WTC11 (cell line): ENCODE results near the gene USH1G. TPM values are rescaled to one million over a fixed set of nuclear protein-coding genes. Genes with fewer than 3 reads are reported as not detected.

Source experiments
- ATAC-seq: fragments of 200-7000 bp; cut with Tn5 transposase; 2 replicates; pipeline ENCODE4 v1.10.0; 2021; ENCODE audit warnings: mild to moderate bottlenecking, moderate library complexity
- CTCF ChIA-PET: fragments of 300-600 bp; sonication (Branson Sonifier 250); formaldehyde crosslinking; loops from one replicate; lab custom pipeline; 2021; ENCODE audit warnings: antibody characterized with exemption; lab: Charles Lee
- POLR2A ChIA-PET: fragments of 350-600 bp; sonication (Branson Sonifier 250); formaldehyde crosslinking; loops from one replicate; lab custom pipeline; 2021; ENCODE audit warnings: antibody characterized with exemption; lab: Charles Lee
- DNase-seq: peaks from one replicate; pipeline ENCODE4 v3.0.0; 2021; ENCODE audit warnings: low spot score
- H3K27ac Mint-ChIP-seq: 2 replicates; pipeline ENCODE4 v1.8.0; 2021; ENCODE audit warnings: mixed read lengths
- H3K27me3 Mint-ChIP-seq: 2 replicates; pipeline ENCODE4 v1.8.0; 2021; ENCODE audit warnings: low read depth, mild to moderate bottlenecking, moderate library complexity, mixed read lengths
- H3K36me3 Mint-ChIP-seq: 2 replicates; pipeline ENCODE4 v1.8.0; 2021; ENCODE audit warnings: mixed read lengths
- H3K4me1 Mint-ChIP-seq: 2 replicates; pipeline ENCODE4 v1.8.0; 2022; ENCODE audit warnings: mixed read lengths
- H3K4me3 Mint-ChIP-seq: 2 replicates; pipeline ENCODE4 v1.8.0; 2021; ENCODE audit warnings: mild to moderate bottlenecking, moderate library complexity, mixed read lengths
- H3K9me3 Mint-ChIP-seq: 2 replicates; pipeline ENCODE4 v1.8.0; 2021; ENCODE audit warnings: mixed read lengths
- CBFB ChIP-seq: sonication (generic); formaldehyde crosslinking; IDR thresholded peaks from 2 replicates; pipeline ENCODE4 v1.8.1; 2022; ENCODE audit warnings: mild to moderate bottlenecking, low read depth, missing genetic modification reagents
- ETV6 ChIP-seq: sonication (generic); formaldehyde crosslinking; IDR thresholded peaks from 2 replicates; pipeline ENCODE4 v1.8.1; 2022; ENCODE audit warnings: mild to moderate bottlenecking, missing genetic modification reagents
- JUN ChIP-seq: sonication (generic); formaldehyde crosslinking; IDR thresholded peaks from 2 replicates; pipeline ENCODE4 v1.8.0; 2023; ENCODE audit warnings: mild to moderate bottlenecking, missing genetic modification reagents
- MYBL2 ChIP-seq: sonication (generic); formaldehyde crosslinking; IDR thresholded peaks from 2 replicates; pipeline ENCODE4 v1.8.1; 2023; ENCODE audit warnings: mild to moderate bottlenecking, moderate library complexity, missing genetic modification reagents
- NR3C1 ChIP-seq: sonication (generic); formaldehyde crosslinking; conservative IDR thresholded peaks from 2 replicates; pipeline ENCODE4 v1.8.1; 2023; ENCODE audit warnings: low read depth, mild to moderate bottlenecking, missing genetic modification reagents
- TCF7 ChIP-seq: sonication (generic); formaldehyde crosslinking; IDR thresholded peaks from 2 replicates; pipeline ENCODE4 v1.8.0; 2022; ENCODE audit warnings: mild to moderate bottlenecking, low read depth, missing genetic modification reagents, moderate library complexity
- ZBTB21 ChIP-seq: sonication (generic); formaldehyde crosslinking; IDR thresholded peaks from 2 replicates; pipeline ENCODE4 v1.8.1; 2023; ENCODE audit warnings: mild to moderate bottlenecking, missing genetic modification reagents, borderline replicate concordance
- ZNF232 ChIP-seq: sonication (generic); formaldehyde crosslinking; IDR thresholded peaks from 2 replicates; pipeline ENCODE4 v1.8.0; 2022; ENCODE audit warnings: mild to moderate bottlenecking, missing genetic modification reagents
- ZNF263 ChIP-seq: sonication (generic); formaldehyde crosslinking; IDR thresholded peaks from 2 replicates; pipeline ENCODE4 v1.8.1; 2022; ENCODE audit warnings: low read depth, mild to moderate bottlenecking, moderate library complexity, missing genetic modification reagents
- ZNF423 ChIP-seq: fragments of 250-450 bp; sonication (Bioruptor Pico); IDR thresholded peaks from 2 replicates; pipeline ENCODE4 v2.1.2; 2022; ENCODE audit warnings: mild to moderate bottlenecking, moderate library complexity
- total RNA-seq: library from RNA; stranded (reverse); gene quantifications from 3 replicates; pipeline ENCODE4 v1.2.3, GENCODE V29; 2021
- TF ChIP-seq, protein P1 (sequence below): sonication (generic); formaldehyde crosslinking; IDR thresholded peaks from 2 replicates; pipeline ENCODE4 v1.8.0; 2023; ENCODE audit warnings: missing genetic modification reagents
- TF ChIP-seq, protein P2 (sequence below): sonication (generic); formaldehyde crosslinking; IDR thresholded peaks from 2 replicates; pipeline ENCODE4 v1.8.1; 2023; ENCODE audit warnings: mild to moderate bottlenecking, missing genetic modification reagents, moderate library complexity
- TF ChIP-seq, protein P3 (sequence below): sonication (generic); formaldehyde crosslinking; IDR thresholded peaks from 2 replicates; pipeline ENCODE4 v1.8.1; 2022; ENCODE audit warnings: mild to moderate bottlenecking, moderate library complexity, missing genetic modification reagents
- TF ChIP-seq, protein P4 (sequence below): fragments of 250-450 bp; sonication (Bioruptor Pico); IDR thresholded peaks from 2 replicates; pipeline ENCODE4 v1.8.0; 2021; ENCODE audit warnings: mild to moderate bottlenecking
- TF ChIP-seq, protein P5 (sequence below): fragments of 250-450 bp; sonication (Bioruptor Pico); IDR thresholded peaks from 2 replicates; pipeline ENCODE4 v1.9.0; 2021; ENCODE audit warnings: mild to moderate bottlenecking
- TF ChIP-seq, protein P6 (sequence below): sonication (generic); formaldehyde crosslinking; conservative IDR thresholded peaks from 2 replicates; pipeline ENCODE4 v1.8.1; 2022; ENCODE audit warnings: mild to moderate bottlenecking, missing genetic modification reagents

Gene USH1G
- total RNA-seq, 1 experiment from 2014 or later = 1.9 TPM

DNA sequence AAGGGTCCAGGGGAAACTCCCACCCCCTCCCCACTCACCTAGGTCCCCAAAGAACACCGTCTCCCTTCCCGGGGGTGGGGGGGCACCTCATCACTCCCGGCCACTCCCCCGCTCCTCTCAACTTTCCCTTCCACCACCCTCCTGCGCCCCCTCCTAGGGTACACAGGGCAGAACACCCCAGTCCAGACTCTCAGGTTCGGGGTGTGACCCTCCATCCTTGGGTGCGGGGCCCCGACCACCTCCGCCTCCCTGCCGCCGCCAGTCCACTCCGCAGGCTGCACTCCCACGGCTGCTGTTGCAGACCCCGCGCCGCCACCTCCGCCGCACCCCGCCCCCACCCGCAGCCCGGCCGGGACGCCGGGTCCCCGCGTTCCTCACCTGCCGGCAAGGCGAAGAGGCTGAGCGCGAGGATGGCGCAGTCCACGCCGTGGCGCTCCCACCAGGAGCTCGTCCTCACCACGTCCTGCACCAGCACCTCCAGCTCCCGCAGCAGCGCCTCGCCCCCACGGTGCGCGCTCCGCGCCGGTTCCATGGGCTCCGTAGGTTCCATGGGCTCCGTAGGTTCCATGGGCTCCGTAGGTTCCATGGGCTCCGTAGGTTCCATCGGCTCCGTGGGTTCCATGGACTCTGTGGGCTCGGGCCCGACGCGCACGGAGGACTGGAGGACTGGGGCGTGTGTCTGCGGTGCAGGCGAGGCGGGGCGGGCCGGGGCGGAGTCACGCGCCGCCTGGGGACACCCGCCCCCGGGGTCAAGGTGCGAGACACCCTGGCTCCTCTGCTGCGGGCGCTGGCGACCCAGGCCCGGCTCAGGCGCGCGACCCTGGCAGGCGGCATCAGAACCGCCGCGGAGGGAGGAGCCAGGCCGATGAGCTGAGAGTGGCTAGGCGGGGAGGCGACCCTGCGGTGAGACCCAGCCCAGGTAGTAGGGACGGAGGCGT, 29.8 kb downstream of the USH1G start, which contains the start of gene FADS6 (continued):
- TF ChIP-seq, protein P1, sequence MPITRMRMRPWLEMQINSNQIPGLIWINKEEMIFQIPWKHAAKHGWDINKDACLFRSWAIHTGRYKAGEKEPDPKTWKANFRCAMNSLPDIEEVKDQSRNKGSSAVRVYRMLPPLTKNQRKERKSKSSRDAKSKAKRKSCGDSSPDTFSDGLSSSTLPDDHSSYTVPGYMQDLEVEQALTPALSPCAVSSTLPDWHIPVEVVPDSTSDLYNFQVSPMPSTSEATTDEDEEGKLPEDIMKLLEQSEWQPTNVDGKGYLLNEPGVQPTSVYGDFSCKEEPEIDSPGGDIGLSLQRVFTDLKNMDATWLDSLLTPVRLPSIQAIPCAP = no peak
- TF ChIP-seq, protein P2, sequence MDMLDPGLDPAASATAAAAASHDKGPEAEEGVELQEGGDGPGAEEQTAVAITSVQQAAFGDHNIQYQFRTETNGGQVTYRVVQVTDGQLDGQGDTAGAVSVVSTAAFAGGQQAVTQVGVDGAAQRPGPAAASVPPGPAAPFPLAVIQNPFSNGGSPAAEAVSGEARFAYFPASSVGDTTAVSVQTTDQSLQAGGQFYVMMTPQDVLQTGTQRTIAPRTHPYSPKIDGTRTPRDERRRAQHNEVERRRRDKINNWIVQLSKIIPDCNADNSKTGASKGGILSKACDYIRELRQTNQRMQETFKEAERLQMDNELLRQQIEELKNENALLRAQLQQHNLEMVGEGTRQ (CRISPR knock-in tag) = peak; percentile 53; the same call in 1 of the 2 replicates
- TF ChIP-seq ZNF232 (CRISPR knock-in tag) = no peak
- no peak for TF ChIP-seq CBFB (CRISPR knock-in tag)
- TF ChIP-seq ZBTB21 (CRISPR knock-in tag) = peak; percentile 15; the same call in 1 of the 2 replicates
- TF ChIP-seq NR3C1 (CRISPR knock-in tag) = 0 out of 2 replicates have a peak, but pooled peaks have one; percentile 69
- 0 out of 2 replicates have a peak, but pooled peaks have one; percentile 31 for TF ChIP-seq ETV6 (CRISPR knock-in tag)

DNA sequence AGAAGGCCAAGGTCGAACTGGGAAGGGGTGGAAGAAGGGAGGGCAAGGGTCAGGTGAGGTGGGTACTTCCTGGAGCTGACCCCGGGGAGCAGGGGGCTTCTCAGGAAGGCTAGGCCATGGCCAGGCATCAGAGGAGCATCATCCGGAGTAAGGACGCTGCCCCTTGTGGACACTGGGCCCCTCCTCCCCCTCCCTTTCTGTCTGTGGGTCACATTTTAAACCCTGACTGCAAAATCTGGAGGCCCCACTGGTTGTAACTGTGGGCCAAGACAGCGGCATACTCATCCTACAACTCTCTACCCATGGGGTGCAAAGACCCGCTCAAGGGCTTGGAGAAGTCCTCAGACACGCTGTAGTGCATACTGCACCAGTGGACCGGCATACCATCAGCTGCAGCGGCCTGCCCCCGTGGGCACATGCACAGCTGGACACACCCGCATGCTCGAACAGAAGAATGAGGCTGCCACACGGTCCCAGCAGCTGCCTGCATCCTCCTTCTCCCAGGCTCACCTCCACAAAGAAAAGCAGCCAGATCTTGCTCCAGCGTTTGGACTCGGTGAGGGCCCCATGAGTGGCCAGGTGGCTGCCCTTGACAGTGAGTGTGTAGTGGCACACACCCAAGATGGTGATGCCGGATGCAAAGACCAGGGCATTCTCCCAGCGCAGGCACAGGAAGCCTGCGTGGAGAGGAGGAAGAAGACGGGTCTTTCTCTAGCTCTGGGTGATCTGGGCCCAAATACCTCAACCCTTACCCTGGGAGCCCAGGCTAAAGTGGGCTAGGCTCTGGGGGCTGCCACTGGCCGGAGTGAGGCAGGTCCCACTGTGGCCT, 30.8 kb downstream of the USH1G start:
- CTCF ChIA-PET = interaction anchor here (0.5 to 2.8 kb wide), 8 partner anchors 11 to 69 kb away, joined by 3 to 12 read pairs (median 4); partner anchors contain the start of genes FDXR and OTOP2
- no peak for DNase-seq

More for the DNA sequence above, 30.8 kb downstream of the USH1G start:
- Mint-ChIP-seq H3K36me3 (no peaks in the 10 kb centered on the region), H3K4me3 (peak overlapping the region; percentile 66), H3K9me3 (no peaks in the 10 kb centered on the region), H3K27me3 (peaks cover 69% of the 10 kb centered on the region), H3K4me1 (peaks cover 10% of the 10 kb centered on the region), H3K27ac (no peak overlapping the region)
- no peak for TF ChIP-seq TCF7 (CRISPR knock-in tag)
- no peak for TF ChIP-seq JUN (CRISPR knock-in tag)
- TF ChIP-seq, protein P3, sequence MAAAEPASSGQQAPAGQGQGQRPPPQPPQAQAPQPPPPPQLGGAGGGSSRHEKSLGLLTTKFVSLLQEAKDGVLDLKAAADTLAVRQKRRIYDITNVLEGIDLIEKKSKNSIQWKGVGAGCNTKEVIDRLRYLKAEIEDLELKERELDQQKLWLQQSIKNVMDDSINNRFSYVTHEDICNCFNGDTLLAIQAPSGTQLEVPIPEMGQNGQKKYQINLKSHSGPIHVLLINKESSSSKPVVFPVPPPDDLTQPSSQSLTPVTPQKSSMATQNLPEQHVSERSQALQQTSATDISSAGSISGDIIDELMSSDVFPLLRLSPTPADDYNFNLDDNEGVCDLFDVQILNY = no peak
- TF ChIP-seq, protein P4, sequence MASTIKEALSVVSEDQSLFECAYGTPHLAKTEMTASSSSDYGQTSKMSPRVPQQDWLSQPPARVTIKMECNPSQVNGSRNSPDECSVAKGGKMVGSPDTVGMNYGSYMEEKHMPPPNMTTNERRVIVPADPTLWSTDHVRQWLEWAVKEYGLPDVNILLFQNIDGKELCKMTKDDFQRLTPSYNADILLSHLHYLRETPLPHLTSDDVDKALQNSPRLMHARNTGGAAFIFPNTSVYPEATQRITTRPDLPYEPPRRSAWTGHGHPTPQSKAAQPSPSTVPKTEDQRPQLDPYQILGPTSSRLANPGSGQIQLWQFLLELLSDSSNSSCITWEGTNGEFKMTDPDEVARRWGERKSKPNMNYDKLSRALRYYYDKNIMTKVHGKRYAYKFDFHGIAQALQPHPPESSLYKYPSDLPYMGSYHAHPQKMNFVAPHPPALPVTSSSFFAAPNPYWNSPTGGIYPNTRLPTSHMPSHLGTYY (CRISPR knock-in tag) = no peak
- TF ChIP-seq, protein P1 = no peak
- TF ChIP-seq ZNF263 (CRISPR knock-in tag) = no peak
- TF ChIP-seq, protein P5, sequence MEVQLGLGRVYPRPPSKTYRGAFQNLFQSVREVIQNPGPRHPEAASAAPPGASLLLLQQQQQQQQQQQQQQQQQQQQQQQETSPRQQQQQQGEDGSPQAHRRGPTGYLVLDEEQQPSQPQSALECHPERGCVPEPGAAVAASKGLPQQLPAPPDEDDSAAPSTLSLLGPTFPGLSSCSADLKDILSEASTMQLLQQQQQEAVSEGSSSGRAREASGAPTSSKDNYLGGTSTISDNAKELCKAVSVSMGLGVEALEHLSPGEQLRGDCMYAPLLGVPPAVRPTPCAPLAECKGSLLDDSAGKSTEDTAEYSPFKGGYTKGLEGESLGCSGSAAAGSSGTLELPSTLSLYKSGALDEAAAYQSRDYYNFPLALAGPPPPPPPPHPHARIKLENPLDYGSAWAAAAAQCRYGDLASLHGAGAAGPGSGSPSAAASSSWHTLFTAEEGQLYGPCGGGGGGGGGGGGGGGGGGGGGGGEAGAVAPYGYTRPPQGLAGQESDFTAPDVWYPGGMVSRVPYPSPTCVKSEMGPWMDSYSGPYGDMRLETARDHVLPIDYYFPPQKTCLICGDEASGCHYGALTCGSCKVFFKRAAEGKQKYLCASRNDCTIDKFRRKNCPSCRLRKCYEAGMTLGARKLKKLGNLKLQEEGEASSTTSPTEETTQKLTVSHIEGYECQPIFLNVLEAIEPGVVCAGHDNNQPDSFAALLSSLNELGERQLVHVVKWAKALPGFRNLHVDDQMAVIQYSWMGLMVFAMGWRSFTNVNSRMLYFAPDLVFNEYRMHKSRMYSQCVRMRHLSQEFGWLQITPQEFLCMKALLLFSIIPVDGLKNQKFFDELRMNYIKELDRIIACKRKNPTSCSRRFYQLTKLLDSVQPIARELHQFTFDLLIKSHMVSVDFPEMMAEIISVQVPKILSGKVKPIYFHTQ = no peak
- no peak for TF ChIP-seq ZNF423 (CRISPR knock-in tag)
- TF ChIP-seq, protein P6, sequence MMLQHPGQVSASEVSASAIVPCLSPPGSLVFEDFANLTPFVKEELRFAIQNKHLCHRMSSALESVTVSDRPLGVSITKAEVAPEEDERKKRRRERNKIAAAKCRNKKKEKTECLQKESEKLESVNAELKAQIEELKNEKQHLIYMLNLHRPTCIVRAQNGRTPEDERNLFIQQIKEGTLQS (CRISPR knock-in tag) = no peak
- no peak for TF ChIP-seq MYBL2
- no peak for TF ChIP-seq ZNF232 (CRISPR knock-in tag)
- no peak for ATAC-seq
- POLR2A ChIA-PET = no interaction called here
